Measurements from ENCODE around the gene NDST3. TPM values are rescaled to one million over a fixed set of nuclear protein-coding genes. Genes with fewer than 3 reads are reported as not detected.
"Not testable (repeated sequence)": the region's sequence is repeated elsewhere in the genome, so short reads cannot be mapped to it uniquely, and the experiment has no call there.

Gene NDST3
- total RNA-seq, 2 donors from 2014 or later, result 0.09 to 0.25 TPM

GRCh38 chr4:118249890-118250289 is 215.6 kb downstream of the NDST3 start:
- no peak for DNase-seq
- intact Hi-C loops (cut with DNase I, micrococcal nuclease), result no loop called here
- ATAC-seq, result no peak

GRCh38 chr4:118254368-118254767 is 220.1 kb downstream of the NDST3 start:
- ATAC-seq, result no peak
- intact Hi-C loops (cut with DNase I, micrococcal nuclease), result no loop called here
- DNase-seq, result no peak

GRCh38 chr4:118259111-118259510 is 224.8 kb downstream of the NDST3 start:
- intact Hi-C loops (cut with DNase I, micrococcal nuclease), result no loop called here
- ATAC-seq, result no peak
- no peak for DNase-seq

GRCh38 chr4:118260309-118260708 is 226.0 kb downstream of the NDST3 start:
- no peak for ATAC-seq
- no peak for DNase-seq
- intact Hi-C loops (cut with DNase I, micrococcal nuclease), result no loop called here

- ATAC-seq (no peak), DNase-seq (no peak)
- intact Hi-C loops (cut with DNase I, micrococcal nuclease), result no loop called here
Observed at GRCh38 chr4:118264096-118264495, 229.8 kb downstream of the NDST3 start.

GRCh38 chr4:118265312-118266144 is 231.2 kb downstream of the NDST3 start:
- intact Hi-C loops (cut with DNase I, micrococcal nuclease), result no loop called here
- peak; percentile 42 to 65 for DNase-seq

GRCh38 chr4:118266145-118266496 is 231.8 kb downstream of the NDST3 start:
- intact Hi-C loops (cut with DNase I, micrococcal nuclease); ATAC-seq; DNase-seq: not testable (repeated sequence)

More at GRCh38 chr4:118265312-118266144, 231.2 kb downstream of the NDST3 start:
- peak; percentile 93 for ATAC-seq

- no peak for ATAC-seq
- no peak for DNase-seq
- intact Hi-C loops (cut with DNase I, micrococcal nuclease), result no loop called here
Observed at GRCh38 chr4:118268780-118269179, 234.5 kb downstream of the NDST3 start.

GRCh38 chr4:118270492-118270891 is 236.2 kb downstream of the NDST3 start:
- intact Hi-C loops (cut with DNase I, micrococcal nuclease), result no loop called here
- DNase-seq (no peak), ATAC-seq (no peak)

- ATAC-seq (no peak), DNase-seq (no peak)
- intact Hi-C loops (cut with DNase I, micrococcal nuclease), result no loop called here
Observed at GRCh38 chr4:118271788-118272187, 237.5 kb downstream of the NDST3 start.

- intact Hi-C loops (cut with DNase I, micrococcal nuclease), result no loop called here
- ATAC-seq (no peak), DNase-seq (no peak)
Observed at GRCh38 chr4:118273642-118274041, 239.4 kb downstream of the NDST3 start.

- intact Hi-C loops (cut with DNase I, micrococcal nuclease), result no loop called here
- ATAC-seq, result peak; percentile 41
- no peak for DNase-seq
Observed at GRCh38 chr4:118276580-118276979, 242.3 kb downstream of the NDST3 start.

- DNase-seq (peak in 1 of 2 donors; percentile 28), ATAC-seq (peak; percentile 29)
- intact Hi-C loops (cut with DNase I, micrococcal nuclease), result no loop called here
Observed at GRCh38 chr4:118277243-118277642, 243.0 kb downstream of the NDST3 start.

- intact Hi-C loops (cut with DNase I, micrococcal nuclease), result no loop called here
- DNase-seq (peak; percentile 99), ATAC-seq (peak; percentile 86)
Observed at GRCh38 chr4:118278473-118279274, 244.4 kb downstream of the NDST3 start.

GRCh38 chr4:118279328-118279727 is 245.0 kb downstream of the NDST3 start:
- DNase-seq (no peak), ATAC-seq (no peak)
- intact Hi-C loops (cut with DNase I, micrococcal nuclease), result no loop called here

- DNase-seq (no peak), ATAC-seq (no peak)
- intact Hi-C loops (cut with DNase I, micrococcal nuclease), result loop anchor here in 1 of 2 donors (10.0 kb wide), 1 partner anchor 405 kb away; the partner anchor contains the start of gene METTL14
Observed at GRCh38 chr4:118279920-118280432, 245.7 kb downstream of the NDST3 start.

GRCh38 chr4:118280501-118281218 is 246.4 kb downstream of the NDST3 start:
- DNase-seq (peak; percentile 37 to 50), ATAC-seq (peak; percentile 53)
- intact Hi-C loops (cut with DNase I, micrococcal nuclease), result loop anchor here in 1 of 2 donors (10.0 kb wide), 1 partner anchor 404 kb away; the partner anchor contains the start of gene METTL14

- ATAC-seq (no peak), DNase-seq (no peak)
- intact Hi-C loops (cut with DNase I, micrococcal nuclease), result loop anchor here in 1 of 2 donors (10.0 kb wide), 1 partner anchor 403 kb away; the partner anchor contains the start of gene METTL14
Observed at GRCh38 chr4:118281611-118282442, 247.5 kb downstream of the NDST3 start.
